ENCODE results near the gene SCFD2. TPM values are rescaled to one million over a fixed set of nuclear protein-coding genes. Genes with fewer than 3 reads are reported as not detected.
"Not testable (repeated sequence)": the region's sequence is repeated elsewhere in the genome, so short reads cannot be mapped to it uniquely, and the experiment has no call there.

The SCFD2 gene
- total RNA-seq, 1 donor from 2014 or later = 22.8 TPM

DNA sequence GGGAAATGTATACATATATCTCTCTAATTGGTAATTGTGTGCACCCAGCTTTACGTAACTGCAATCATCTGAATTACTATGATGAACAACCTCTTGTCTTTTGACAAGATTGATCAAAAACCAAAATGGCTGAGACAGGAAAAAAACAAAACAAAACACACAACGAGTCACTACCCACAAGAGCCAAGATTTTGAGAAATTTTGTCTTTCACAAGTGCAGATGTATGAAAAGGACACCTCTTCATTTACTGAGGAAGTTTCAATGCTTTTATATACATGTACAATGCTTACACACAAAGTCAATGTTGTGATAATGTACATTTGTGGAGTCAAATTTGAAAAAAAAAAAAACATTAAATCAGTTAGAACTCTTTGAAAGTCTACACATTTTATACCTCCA lies 224.6 kb downstream of the SCFD2 start:
- intact Hi-C loops (cut with DNase I) = no loop called here
- H3K27me3 ChIP-seq = no peaks in the 10 kb centered on the region
- TF ChIP-seq, protein P1, sequence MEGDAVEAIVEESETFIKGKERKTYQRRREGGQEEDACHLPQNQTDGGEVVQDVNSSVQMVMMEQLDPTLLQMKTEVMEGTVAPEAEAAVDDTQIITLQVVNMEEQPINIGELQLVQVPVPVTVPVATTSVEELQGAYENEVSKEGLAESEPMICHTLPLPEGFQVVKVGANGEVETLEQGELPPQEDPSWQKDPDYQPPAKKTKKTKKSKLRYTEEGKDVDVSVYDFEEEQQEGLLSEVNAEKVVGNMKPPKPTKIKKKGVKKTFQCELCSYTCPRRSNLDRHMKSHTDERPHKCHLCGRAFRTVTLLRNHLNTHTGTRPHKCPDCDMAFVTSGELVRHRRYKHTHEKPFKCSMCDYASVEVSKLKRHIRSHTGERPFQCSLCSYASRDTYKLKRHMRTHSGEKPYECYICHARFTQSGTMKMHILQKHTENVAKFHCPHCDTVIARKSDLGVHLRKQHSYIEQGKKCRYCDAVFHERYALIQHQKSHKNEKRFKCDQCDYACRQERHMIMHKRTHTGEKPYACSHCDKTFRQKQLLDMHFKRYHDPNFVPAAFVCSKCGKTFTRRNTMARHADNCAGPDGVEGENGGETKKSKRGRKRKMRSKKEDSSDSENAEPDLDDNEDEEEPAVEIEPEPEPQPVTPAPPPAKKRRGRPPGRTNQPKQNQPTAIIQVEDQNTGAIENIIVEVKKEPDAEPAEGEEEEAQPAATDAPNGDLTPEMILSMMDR (IDR thresholded peaks at IDR 0.05) = no peak
- H3K36me3 ChIP-seq = peaks cover 0 to 4% of the 10 kb centered on the region in 2 donors
- no peak overlapping the region for H3K4me3 ChIP-seq
- no peaks in the 10 kb centered on the region for H3K9me3 ChIP-seq
- DNase-seq (ENCODE audit: low spot score in 2 of 2) = no peak
- H3K4me1 ChIP-seq = no peaks in the 10 kb centered on the region
- H3K27ac ChIP-seq = no peak overlapping the region

DNA sequence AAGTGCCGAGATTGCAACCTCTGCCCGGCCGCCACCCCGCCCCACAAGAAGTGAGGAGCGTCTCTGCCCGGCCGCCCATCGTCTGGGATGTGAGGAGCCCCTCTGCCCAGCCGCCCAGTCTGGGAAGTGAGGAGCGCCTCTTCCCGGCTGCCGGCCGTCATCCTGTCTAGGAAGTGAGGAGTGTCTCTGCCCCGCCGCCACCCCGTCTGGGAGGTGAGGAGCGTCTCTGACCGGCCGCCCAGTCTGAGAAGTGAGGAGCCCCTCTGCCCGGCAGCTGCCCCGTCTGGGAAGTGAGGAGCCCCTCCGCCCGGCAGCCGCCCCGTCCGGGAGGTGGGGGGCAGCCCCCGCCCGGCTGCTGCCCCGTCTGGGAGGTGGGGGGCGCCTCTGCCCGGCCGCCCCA lies 226.6 kb downstream of the SCFD2 start:
- intact Hi-C loops (cut with DNase I) = loop anchor here (10.0 kb wide), 1 partner anchor 46 kb away; no protein-coding TSS in a partner anchor
- not testable (repeated sequence) for H3K27ac ChIP-seq

DNA sequence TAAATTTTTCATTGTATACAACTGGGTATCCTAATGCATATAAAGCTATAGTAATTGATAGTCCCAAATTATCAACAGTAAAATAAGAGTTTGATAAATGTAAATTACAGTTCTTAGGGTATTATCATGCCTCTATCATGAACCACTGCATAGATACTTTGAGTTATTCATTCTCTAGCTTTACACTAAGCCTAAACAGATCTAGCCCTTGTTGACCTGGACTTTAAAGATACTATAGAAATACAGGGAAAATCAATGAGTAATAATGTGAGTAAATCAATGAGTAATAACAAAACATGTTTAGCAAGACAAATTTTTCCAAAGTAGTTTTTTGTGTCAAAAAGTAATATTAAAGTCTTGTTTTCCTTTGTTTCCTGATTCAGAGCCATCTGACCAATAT lies 228.4 kb downstream of the SCFD2 start:
- intact Hi-C loops (cut with DNase I) = loop anchor here (10.0 kb wide), 1 partner anchor 47 kb away; no protein-coding TSS in a partner anchor
- TF ChIP-seq, protein P1 (IDR thresholded peaks at IDR 0.05) = no peak

More for the DNA sequence above, 226.6 kb downstream of the SCFD2 start:
- not testable (repeated sequence) for DNase-seq (ENCODE audit: low spot score in 2 of 2); H3K27me3 ChIP-seq; H3K36me3 ChIP-seq; H3K4me1 ChIP-seq; H3K9me3 ChIP-seq; H3K4me3 ChIP-seq

DNA sequence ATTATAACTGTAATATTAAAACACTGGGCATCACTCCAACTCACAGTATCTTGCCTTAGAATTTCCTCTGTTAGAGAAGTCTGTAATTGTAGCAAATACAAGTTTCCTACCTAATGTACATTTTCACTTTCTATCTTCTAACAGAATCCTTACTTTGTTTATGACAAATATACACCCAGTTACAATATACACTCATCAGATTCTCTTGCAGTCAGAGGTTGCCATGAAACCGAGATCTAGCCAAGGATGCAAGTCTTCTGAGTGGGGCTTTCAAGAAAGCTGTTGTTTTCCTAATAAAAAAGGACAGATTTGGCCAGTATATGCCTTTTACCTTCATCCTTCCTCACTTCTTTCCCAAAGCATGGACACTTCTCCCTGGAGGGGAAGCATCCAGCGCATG lies 228.9 kb downstream of the SCFD2 start:
- H3K9me3 ChIP-seq = no peaks in the 10 kb centered on the region
- no peaks in the 10 kb centered on the region for H3K4me1 ChIP-seq
- no peaks in the 10 kb centered on the region for H3K36me3 ChIP-seq
- no peak overlapping the region for H3K27ac ChIP-seq
- H3K4me3 ChIP-seq = no peak overlapping the region
- H3K27me3 ChIP-seq = no peaks in the 10 kb centered on the region
- intact Hi-C loops (cut with DNase I) = loop anchor here (10.0 kb wide), 1 partner anchor 48 kb away; no protein-coding TSS in a partner anchor
- DNase-seq (ENCODE audit: low spot score in 2 of 2) = no peak
- TF ChIP-seq, protein P1 (IDR thresholded peaks at IDR 0.05) = no peak

More for the DNA sequence above, 228.4 kb downstream of the SCFD2 start:
- Histone ChIP-seq H3K4me1 (no peaks in the 10 kb centered on the region), H3K27ac (no peak overlapping the region), H3K4me3 (no peak overlapping the region), H3K36me3 (no peaks in the 10 kb centered on the region), H3K27me3 (no peaks in the 10 kb centered on the region), H3K9me3 (no peaks in the 10 kb centered on the region)
- no peak for DNase-seq (ENCODE audit: low spot score in 2 of 2)

DNA sequence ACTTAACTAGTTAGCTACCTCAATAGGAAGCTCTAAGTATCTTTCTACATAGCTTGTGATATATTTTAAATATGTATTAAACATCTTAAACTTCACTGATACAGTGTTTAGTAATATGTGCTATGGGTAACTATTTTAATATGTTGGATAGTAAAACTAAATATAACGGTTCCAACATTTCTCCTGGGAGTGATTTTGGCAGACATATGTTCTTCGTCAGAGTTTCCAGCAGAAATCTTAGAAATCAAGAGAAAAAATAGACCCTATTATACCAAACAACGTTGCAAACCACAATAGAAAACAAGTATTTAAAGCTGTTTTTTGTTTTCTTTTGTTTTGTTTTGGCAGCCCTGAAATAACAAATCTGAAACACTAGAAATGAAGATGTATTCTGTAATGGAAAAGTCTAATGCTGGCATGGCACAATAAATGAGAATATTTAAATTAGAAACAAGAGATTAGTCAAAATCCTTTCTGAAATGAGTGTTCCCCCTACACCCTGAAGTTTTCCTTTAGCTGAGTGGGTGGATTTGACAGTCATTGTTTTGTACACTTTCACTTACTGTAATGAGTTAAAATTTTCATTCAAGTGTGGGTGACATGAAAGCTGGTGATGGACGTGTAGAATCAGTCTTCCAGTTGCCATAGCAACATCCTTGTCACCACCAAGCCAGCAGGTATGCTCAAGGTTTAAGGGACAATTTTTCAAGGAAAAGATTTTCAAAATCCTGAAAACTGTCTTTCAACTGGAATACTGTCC lies 233.5 kb downstream of the SCFD2 start:
- TF ChIP-seq, protein P1 (IDR thresholded peaks at IDR 0.05) = no peak
- H3K4me3 ChIP-seq = peak overlapping the region in 1 of 2 donors; percentile 28
- no peaks in the 10 kb centered on the region for H3K9me3 ChIP-seq
- DNase-seq (ENCODE audit: low spot score in 2 of 2) = no peak
- H3K27ac ChIP-seq = peak overlapping the region; percentile 15 to 64
- no peaks in the 10 kb centered on the region for H3K36me3 ChIP-seq
- intact Hi-C loops (cut with DNase I) = loop anchor here (10.0 kb wide), 1 partner anchor 52 kb away; no protein-coding TSS in a partner anchor
- peaks cover 4 to 13% of the 10 kb centered on the region in 2 donors for H3K4me1 ChIP-seq
- no peaks in the 10 kb centered on the region for H3K27me3 ChIP-seq

DNA sequence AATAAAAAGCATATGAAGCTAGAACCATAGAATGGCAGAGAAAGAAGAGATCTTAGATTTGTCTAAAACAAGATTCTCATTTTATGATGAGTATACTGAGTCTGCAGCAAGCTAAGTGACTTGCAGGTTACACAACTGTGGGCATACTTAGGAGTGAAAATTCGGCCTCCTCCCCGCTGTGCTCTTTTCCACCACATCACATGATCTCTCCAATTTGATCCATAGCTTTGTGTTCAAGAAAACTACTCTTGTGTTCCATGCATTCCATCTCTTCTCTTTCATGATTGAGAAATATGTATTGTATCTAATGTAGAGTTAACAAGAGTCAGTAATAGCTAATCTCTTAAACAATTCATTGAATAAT lies 234.3 kb downstream of the SCFD2 start:
- no peaks in the 10 kb centered on the region for H3K36me3 ChIP-seq
- H3K4me1 ChIP-seq = peaks cover 4 to 13% of the 10 kb centered on the region in 2 donors
- TF ChIP-seq, protein P1 (IDR thresholded peaks at IDR 0.05) = no peak
- no peaks in the 10 kb centered on the region for H3K9me3 ChIP-seq
- H3K27ac ChIP-seq = peak overlapping the region; percentile 11 to 36
- intact Hi-C loops (cut with DNase I) = loop anchor here (10.0 kb wide), 1 partner anchor 53 kb away; no protein-coding TSS in a partner anchor
- H3K27me3 ChIP-seq = no peaks in the 10 kb centered on the region
- DNase-seq (ENCODE audit: low spot score in 2 of 2) = no peak
- H3K4me3 ChIP-seq = no peak overlapping the region
